Measurements from ENCODE around the gene KMT2B.

DNA sequence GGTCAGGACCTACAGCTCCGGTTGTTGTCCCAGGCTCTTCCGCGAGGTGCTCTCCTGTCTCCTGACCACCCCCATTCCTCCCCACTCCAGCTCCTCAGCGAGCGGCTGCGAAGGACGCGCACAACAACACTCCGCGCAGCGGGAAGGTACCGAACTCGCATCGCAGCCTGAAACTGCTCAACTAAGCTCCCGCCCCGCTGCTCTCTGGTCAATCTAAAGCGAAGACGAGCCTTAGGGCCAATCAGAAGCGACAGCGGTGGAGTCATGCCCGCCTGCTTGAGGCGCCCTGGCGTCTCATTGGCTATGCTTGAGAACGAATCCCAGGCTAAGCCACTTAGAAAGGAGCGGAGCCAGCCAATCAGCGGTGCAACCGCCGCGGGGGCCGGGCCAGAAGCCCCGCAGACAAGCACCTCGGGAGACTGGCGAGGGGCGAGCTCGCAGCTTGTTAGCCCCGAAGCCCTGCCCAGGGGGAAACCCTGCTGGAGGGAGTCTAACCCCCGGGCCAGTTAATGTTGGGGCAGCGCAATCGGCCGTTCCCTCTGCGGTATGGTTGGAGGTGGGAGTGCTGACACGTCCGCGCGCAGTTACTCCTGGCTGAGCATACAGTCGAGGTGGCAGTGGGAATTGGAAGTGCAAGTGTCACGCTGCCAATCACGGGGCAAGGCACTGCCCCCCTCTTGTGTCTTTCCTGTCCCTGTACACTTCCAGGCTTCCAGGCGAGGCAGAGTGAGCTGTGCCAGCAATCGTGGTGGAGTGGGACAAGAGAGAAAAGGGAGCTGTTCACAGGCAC is 15.4 kb upstream of the KMT2B start:
- TF ChIP-seq, protein P1, sequence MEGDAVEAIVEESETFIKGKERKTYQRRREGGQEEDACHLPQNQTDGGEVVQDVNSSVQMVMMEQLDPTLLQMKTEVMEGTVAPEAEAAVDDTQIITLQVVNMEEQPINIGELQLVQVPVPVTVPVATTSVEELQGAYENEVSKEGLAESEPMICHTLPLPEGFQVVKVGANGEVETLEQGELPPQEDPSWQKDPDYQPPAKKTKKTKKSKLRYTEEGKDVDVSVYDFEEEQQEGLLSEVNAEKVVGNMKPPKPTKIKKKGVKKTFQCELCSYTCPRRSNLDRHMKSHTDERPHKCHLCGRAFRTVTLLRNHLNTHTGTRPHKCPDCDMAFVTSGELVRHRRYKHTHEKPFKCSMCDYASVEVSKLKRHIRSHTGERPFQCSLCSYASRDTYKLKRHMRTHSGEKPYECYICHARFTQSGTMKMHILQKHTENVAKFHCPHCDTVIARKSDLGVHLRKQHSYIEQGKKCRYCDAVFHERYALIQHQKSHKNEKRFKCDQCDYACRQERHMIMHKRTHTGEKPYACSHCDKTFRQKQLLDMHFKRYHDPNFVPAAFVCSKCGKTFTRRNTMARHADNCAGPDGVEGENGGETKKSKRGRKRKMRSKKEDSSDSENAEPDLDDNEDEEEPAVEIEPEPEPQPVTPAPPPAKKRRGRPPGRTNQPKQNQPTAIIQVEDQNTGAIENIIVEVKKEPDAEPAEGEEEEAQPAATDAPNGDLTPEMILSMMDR (conservative IDR thresholded peaks at IDR 0.05; ENCODE audit: low read length), result no peak
- TF ChIP-seq EZH2phosphoT487 (IDR thresholded peaks at IDR 0.05; ENCODE audit: borderline replicate concordance), result no peak

Measured in Loucy (cell line).